Activated naive CD4-positive, alpha-beta T cell treated with Interleukin-2 at 50 U/mL for 16 hours (primary cell): ENCODE measurements around the gene KRABD2.
"Not testable (repeated sequence)": the region's sequence is repeated elsewhere in the genome, so short reads cannot be mapped to it uniquely, and the experiment has no call there.

ENCODE experiments used
- DNase-seq: peaks from one replicate; pipeline ENCODE4 v3.0.0-alpha.2; 2020

KRABD2 gene

DNA sequence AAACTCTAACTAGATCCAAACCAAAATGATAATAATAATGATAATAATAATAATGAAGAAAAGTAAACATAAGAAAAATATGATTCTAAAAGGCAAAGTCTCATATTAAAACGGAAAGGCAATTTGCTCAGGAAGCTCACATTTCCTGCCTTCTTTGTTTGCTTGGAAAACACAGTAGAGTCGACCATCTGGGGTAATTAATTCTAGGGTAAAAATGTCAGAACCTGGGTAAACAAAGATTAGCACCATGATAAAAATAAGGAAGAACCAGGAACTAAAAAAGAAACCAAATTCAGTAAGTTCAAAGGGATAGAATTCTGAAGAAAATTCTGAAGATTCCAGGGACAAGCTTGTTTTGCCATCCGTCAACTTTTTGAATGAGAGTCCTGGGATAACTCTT lies 16.2 kb downstream of the KRABD2 start:
- DNase-seq, result no peak

GRCh38 chr17:8359769-8360168 lies 16.7 kb downstream of the KRABD2 start:
- no peak for DNase-seq

DNA sequence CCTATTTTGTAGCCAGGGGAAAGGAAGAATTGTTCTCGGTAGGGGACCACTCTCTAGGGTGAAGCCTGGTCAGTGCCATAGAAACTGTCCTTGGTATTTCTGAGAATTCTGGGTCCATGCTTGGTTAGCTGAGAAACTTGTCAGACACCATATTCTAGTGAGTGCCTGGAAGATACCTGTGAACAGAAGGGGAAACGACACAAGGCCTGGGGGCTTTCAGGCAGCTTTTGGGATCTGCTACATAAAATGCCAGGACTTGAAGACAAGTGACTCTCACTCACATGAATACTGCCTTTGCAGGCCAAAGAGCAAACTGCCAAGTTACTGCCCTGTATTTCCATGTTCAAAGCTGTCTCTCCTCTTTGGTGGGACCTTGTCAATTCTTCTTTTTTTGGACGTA lies 18.6 kb downstream of the KRABD2 start:
- DNase-seq, result no peak

DNA sequence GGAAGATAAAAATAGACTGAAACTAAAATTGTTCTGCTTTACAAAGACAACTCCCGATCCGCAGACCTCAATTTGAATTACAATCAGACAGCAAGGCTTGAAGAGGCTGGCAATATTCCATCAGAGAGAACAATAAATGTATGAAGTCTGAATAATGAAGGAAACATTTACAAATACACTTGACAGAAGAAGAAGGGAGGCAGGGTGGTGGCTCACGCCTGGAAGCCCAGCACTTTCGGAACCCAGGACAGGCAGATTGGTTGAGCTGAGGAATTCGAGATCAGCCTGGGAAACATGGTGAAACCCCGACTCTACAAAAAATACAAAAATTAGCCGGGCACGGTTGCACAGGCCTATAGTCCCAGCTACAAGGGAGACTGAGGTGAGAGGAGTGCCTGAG lies 22.3 kb downstream of the KRABD2 start:
- DNase-seq, result no peak

DNA sequence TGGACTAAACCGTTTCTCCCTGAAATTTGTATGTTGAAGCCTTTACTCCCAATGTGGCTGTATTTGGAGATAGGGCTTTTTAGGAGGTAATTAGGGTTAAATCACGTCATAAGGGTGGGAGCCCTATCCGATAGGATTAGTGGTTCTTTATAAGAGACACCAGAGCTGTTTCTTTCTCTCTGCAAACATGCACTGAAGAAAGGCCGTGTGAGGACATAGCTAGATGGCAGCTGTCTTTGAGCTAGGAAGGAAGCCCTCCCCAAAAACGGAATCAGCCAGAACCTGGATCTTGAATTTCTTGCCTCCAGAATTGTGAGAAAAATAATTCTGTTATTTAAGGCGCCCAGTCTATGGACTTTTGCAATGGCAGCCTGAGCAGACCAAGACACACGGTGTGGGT lies 22.8 kb downstream of the KRABD2 start:
- no peak for DNase-seq

GRCh38 chr17:8350339-8350738 lies 26.2 kb downstream of the KRABD2 start:
- DNase-seq, result no peak

DNA sequence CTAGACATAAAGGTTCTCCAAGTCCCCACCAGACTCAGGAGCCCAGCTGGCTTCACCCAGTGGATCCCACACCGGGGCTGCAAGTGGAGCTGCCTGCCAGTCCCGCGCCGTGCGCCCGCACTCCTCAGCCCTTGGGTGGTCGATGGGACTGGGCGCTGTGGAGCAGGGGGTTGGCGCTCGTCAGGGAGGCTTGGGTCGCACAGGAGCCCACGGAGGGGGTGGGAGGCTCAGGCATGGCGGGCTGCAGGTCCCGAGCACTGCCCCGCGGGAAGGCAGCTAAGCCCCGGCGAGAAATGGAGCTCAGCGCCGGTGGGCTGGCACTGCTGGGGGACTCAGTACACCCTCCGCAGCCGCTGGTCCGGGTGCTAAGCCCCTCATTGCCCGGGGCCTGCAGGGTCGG lies 29.5 kb downstream of the KRABD2 start:
- DNase-seq, result not testable (repeated sequence)

GRCh38 chr17:8345951-8346665 lies 30.4 kb downstream of the KRABD2 start:
- no peak for DNase-seq

- no peak for DNase-seq
These were observed 31.3 kb downstream of the KRABD2 start for GRCh38 chr17:8345052-8345690.

DNA sequence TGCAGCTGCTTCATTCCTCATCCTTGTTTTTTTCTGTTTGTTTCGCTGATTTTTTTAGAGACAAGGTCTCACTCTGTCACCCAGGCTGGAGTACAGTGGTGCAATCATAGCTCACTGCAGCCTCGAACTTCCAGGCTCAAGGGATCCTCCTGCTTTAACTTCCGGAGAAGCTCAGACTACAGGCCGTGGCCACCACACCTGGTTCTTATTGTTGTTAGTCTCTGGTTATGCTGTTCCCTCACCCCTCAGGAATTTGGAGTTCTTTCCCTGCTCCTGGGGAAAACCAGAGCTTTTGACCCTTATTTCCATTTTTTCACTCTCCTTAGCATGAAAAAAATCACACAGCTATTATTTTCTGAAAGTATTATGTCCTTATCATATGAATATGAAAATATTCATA lies 35.0 kb downstream of the KRABD2 start:
- DNase-seq, result no peak

GRCh38 chr17:8339540-8339939 lies 37.0 kb downstream of the KRABD2 start, which contains the start of gene ODF4:
Gene ODF4 (plus strand): TSS chr17:8339840. CDS start chr17:8340052, 212 bp downstream.
- DNase-seq, result no peak

DNA sequence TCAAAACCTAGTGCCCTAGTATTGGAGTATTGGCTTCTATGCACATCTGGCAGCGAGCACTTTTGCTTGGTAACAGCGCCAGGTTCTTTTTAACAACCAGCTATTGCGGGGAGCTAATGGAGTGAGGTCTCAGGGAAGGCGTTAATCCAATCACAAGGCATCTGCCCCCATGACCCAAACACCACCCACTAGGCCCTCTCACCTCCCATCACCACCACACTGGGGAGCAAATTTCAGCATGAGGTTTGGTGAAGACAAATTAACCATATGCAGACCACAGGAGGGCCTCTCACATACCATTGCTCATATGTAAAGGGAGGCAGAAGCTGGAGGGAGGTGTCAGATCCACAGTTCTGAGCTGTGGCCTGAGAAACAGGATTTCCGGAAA lies 37.8 kb downstream of the KRABD2 start:
- DNase-seq, result no peak

- no peak for DNase-seq
These were observed 38.4 kb downstream of the KRABD2 start for GRCh38 chr17:8337802-8338752.

DNA sequence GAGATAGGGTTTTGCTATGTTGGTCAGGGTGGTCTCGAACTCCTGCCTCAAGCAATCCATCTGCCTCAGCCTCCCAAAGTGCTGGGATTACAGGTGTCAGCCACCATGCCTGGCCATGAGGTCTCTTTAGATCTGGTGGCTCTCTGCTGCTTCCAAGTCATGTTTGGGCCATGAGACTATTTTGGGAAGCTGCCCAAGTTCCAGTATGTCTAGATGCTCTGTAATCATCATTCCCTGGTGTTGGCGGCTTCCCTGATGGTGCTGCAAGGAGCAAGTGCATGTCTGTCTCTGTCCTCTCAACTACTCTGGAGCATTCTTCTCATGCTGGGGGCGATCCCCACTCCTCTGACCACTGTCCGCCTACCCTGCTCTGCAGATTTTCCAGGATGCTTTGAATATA lies 43.2 kb downstream of the KRABD2 start:
- DNase-seq, result no peak

- DNase-seq, result no peak
These were observed 43.8 kb downstream of the KRABD2 start for GRCh38 chr17:8332688-8333087.

GRCh38 chr17:8332128-8332527 lies 44.4 kb downstream of the KRABD2 start:
- DNase-seq, result no peak

- DNase-seq, result no peak
These were observed 49.2 kb downstream of the KRABD2 start for GRCh38 chr17:8327303-8327649.
